Activated CD8-positive, alpha-beta memory T cell treated with anti-CD3 and anti-CD28 coated beads for 1 hour (primary cell): Measurements from ENCODE around the gene ATP5PO.

Source experiments
- DNase-seq, 2 donors: peaks; one replicate each; pipeline ENCODE4 v3.0.0-alpha.2; 2020; ENCODE audit warnings: low read depth in 1 of 2; ENCODE audit errors: extremely low read depth in 1 of 2

The ATP5PO gene

GRCh38 chr21:33901412-33902288, 14.0 kb downstream of the ATP5PO start:
- no peak for DNase-seq

DNA sequence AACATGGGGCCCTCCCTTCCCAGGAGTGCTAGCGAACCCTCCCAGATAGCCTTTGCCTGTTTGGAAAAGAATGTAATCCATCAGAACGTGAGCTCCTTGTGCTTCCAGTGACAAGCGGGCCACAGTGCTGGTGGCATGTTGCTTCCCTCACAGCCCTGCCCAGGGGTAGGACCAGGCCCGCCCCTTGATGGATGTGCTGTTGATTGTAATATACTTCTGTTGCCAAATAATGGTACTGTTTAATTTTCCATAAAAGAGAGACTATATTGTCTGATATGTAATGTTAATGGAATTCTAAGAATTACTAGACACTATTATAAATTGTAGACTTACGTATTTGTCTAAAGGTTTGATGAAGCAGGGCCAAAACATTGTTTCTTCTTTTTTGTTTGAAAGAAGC, 16.4 kb downstream of the ATP5PO start:
- DNase-seq: no peak

GRCh38 chr21:33898586-33898985, 17.0 kb downstream of the ATP5PO start:
- no peak for DNase-seq

DNA sequence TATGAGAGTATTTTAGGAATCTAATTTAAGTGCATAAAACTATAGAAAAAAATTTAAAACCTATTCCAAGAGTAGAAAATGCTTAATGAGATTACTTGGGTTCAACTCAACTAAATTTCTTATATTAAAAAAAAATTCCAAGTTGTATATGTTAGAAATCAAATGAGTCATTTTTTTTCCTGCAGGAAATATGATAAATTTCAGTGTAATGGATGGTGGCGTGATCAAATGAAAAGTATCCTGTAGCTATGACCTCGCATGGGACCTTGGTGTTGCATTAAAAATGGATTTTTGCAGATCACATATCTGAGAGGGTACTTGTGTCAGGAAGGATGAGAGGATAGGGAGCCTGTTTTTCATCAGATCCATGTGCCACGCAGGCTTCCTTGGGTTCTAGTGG, 17.9 kb downstream of the ATP5PO start:
- no peak for DNase-seq

GRCh38 chr21:33897098-33897497, 18.5 kb downstream of the ATP5PO start:
- DNase-seq: no peak

GRCh38 chr21:33896691-33897090, 18.9 kb downstream of the ATP5PO start:
- DNase-seq: no peak

DNA sequence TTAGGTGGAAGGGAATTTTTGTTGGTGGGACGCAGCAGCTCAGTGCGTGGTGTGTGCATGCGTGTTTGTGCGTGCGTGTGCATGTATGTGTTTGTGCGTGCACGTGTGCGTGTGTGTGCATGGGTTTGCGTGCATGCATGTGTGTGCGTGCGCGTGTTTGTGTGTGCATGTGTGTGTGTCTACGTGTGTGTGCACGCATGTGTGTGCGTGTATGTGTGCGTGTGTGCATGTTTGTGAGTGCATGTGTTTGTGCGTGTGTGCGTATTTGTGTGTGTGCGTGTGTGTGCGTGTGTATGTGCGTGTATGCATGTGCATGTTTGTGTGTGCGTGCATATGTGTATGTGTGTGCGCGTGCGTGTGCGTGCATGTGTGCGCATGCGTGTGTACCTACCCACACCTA, 20.2 kb downstream of the ATP5PO start:
- DNase-seq: no peak

DNA sequence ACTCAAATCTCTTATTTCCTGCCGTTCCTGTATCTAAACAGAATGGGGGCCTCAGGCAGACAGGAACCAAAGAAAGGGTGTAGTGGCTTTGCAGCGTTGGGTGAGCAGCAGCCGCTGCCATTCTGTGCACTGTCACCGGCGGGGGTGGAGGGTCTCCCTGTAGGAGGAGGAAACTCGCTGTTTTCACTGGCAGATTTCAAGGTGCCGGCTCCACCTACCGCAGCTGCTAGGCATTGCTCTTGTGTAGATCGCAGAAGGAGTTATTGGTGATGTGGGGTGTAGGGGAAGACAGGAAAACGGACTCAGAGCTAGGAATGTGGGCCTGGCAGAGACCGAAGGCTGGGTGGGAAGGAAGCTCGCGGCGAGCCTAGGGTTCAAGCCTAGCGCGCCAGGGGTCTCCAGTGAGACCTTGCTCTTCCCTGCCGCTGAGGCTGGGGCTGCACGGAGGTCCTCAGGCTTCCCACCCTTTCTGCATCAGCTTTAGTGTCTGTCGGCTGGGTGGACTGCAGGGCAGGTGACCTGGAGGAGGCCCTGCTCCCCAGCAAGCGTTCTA, 20.8 kb downstream of the ATP5PO start:
- DNase-seq: peak; percentile 22 to 27

GRCh38 chr21:33893917-33894316, 21.7 kb downstream of the ATP5PO start:
- DNase-seq: no peak

DNA sequence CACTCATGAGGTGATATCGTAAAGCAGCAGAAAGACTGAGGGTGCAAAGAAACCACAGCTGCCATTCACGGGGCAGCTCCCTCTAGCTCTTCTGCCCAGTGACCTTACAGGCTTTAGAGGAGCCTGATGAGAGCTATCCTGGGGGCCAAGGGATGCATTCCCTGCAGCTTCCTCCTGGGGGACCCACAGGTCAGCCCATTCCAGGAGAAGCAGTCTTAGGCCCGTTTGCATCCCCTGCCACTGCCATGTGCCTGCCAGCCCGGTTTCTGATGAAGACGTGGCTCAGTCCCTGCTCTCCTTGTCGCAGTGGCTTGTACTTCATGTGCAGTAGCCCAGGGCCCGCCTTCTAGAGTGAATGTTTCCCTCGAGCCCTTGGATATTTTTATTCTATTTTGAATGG, 22.8 kb downstream of the ATP5PO start:
- DNase-seq: no peak

DNA sequence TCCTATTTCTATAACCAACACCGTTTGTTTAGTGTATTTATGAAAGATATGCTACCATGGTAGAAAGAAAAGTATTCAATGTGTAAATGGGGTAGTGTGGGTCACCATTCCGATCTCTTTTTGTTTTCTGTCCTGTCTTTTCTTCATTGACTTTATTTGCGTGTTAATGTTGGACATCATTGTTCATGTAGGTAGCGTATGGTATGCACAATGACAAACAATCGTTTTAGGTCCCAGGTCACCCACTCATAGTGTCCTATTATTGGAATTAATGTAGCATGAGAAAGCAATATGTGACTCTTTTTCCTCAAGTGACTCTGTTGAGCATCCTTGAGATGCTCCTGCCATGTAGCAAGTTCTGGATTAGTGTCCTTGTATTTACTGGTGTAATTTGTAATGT, 25.4 kb downstream of the ATP5PO start:
- no peak for DNase-seq

DNA sequence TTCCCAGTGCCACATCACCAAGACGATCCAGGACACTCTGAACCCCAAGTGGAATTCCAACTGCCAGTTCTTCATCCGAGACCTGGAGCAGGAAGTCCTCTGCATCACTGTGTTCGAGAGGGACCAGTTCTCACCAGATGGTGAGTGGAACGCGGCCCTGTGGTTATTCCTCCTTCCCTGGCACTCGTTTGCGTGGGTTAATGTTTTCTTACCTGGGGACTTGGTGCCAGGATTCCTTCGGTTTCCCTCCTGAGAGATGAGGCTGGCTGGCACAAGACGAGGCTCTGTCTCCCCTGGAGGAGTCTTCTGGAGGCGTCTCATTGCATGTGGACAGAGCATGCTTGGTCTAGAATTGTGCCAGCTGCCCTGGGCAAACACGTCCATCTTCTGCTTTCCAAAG, 29.3 kb downstream of the ATP5PO start:
- DNase-seq: no peak

- no peak for DNase-seq
These were observed 30.5 kb downstream of the ATP5PO start for GRCh38 chr21:33885172-33885514.

DNA sequence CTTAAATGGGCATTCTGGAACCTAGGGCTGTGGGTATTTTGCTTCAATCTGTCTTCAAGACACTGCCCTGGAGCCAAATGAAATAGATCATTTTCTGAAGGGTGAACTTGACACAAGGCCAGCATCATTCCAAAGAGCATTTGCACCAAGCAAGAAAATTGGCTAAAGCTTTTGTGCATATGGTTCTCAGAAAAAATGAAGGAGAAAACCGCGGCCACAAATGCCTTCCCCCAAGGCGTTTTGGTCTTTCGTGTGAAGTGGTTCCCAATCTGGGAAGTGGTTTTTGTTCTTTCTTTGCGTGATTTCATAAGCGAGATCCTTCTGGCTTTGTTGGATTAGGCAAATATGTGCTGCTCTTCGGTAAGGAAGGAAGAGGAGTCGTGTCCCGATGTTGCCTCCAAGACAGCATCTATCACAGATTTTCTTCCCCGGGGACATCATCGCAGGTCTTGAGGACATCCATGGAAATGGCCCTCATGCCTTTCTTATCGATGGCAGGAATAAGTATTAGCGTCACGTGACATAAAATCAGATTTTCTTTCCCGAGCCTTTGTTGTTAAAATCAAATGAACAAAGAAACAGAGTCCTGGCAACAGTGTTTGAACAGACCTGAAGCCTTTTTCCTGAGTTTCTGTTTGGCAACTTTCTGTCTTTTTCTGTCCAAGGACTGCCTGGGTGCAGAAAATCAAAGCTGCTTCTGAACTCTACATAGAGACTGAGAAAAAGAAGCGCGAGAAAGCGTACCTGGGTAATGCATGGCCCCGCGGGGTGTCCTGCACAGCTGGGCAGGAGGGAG, 31.0 kb downstream of the ATP5PO start:
- DNase-seq: no peak

- no peak for DNase-seq
These were observed 32.5 kb downstream of the ATP5PO start for GRCh38 chr21:33883118-33883517.

GRCh38 chr21:33881689-33882440, 33.7 kb downstream of the ATP5PO start:
- no peak for DNase-seq

DNA sequence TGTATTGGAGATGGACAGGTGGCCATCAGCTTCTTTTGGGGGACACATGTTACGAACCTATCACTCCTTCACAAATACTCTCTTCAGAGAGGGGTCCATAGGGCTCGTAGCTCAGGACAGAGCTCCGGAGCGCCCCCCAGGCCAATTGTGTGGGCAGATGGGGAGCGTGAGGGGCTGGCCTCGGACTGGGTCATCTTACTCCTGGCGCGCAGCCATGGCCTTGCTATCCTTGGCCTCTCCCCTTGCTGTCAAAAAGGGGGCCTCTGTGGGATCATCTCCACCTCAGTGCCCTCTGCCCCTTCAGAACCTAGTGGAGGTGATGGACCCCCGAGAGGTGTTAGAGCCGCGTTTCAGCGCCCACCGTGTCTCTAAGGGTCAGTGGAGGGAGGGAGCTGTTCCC, 35.0 kb downstream of the ATP5PO start:
- no peak for DNase-seq

DNA sequence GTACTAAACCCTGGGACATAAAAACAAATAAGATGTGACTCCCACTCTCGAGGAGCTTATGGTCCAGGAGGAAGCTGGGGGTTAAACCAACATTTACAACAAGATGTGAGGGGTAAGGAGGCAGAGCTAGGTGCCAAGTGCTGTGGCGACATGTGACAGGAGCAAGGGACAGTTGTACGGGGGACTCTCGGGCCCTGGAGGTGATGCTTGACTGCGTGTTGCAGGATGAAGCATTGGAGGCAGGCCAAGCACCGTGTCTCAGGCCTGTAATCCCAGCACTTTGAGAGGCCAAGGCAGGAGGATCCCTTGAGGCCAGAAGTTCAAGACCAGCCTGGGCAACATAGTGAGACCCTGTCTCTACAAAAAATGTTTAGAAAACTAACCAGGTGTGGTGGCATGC, 36.8 kb downstream of the ATP5PO start:
- no peak for DNase-seq

GRCh38 chr21:33875026-33875695, 40.4 kb downstream of the ATP5PO start:
- no peak for DNase-seq

- DNase-seq: no peak
These were observed 41.4 kb downstream of the ATP5PO start for GRCh38 chr21:33874161-33874560.
